ENCODE measurements around the gene RRBP1.
A peak's percentile ranks its signal among the peaks of the same experiment; 100 is the strongest.

Gene RRBP1

GRCh38 chr20:17682103-17682888 is at the start of gene RRBP1:
TSS of gene RRBP1 (minus strand) at chr20:17682242. CDS start at chr20:17660507, 21,735 bp downstream.
- peak; percentile 57 for TF ChIP-seq CTCF (IDR thresholded peaks at IDR 0.05)

- no peak for TF ChIP-seq CTCF (IDR thresholded peaks at IDR 0.05)
Observed at GRCh38 chr20:17731233-17731632, 49.2 kb upstream of the RRBP1 start.

- no peak for TF ChIP-seq CTCF (IDR thresholded peaks at IDR 0.05)
Observed at GRCh38 chr20:17730071-17730470, 48.0 kb upstream of the RRBP1 start.

GRCh38 chr20:17728074-17728473 is 46.0 kb upstream of the RRBP1 start:
- TF ChIP-seq CTCF (IDR thresholded peaks at IDR 0.05): no peak

- TF ChIP-seq CTCF (IDR thresholded peaks at IDR 0.05): no peak
Observed at GRCh38 chr20:17727351-17727750, 45.3 kb upstream of the RRBP1 start.

GRCh38 chr20:17726902-17727301 is 44.9 kb upstream of the RRBP1 start:
- no peak for TF ChIP-seq CTCF (IDR thresholded peaks at IDR 0.05)

- no peak for TF ChIP-seq CTCF (IDR thresholded peaks at IDR 0.05)
Observed at GRCh38 chr20:17725094-17725835, 43.2 kb upstream of the RRBP1 start.
